RCC 7860 (cell line): ENCODE results near the gene CACYBP.

Source experiments
- DNase-seq: peaks from one replicate; pipeline ENCODE4 v3.0.0-alpha.2; 2015; ENCODE audit warnings: low spot score
- FAIRE-seq: peaks from 2 replicates; lab custom pipeline; 2012; peaks lifted over from hg19 to GRCh38; lab: Jason Lieb, UNC

CACYBP gene

GRCh38 chr1:174999936-175000696 is at the start of gene CACYBP:
TSS of gene CACYBP (plus strand) at chr1:174999947. CDS start at chr1:175000181, 234 bp downstream.
- DNase-seq: peak; percentile 8
- FAIRE-seq: no peak

GRCh38 chr1:174953285-174954072 is 46.3 kb upstream of the CACYBP start:
- FAIRE-seq (no peak), DNase-seq (no peak)

- no peak for DNase-seq
- FAIRE-seq: no peak
Observed at GRCh38 chr1:174954073-174954460, 45.7 kb upstream of the CACYBP start.

GRCh38 chr1:174954671-174955669 is 44.8 kb upstream of the CACYBP start:
- DNase-seq (no peak), FAIRE-seq (no peak)

- DNase-seq: no peak
- no peak for FAIRE-seq
Observed at GRCh38 chr1:174956086-174956485, 43.7 kb upstream of the CACYBP start.

GRCh38 chr1:174956976-174957375 is 42.8 kb upstream of the CACYBP start:
- FAIRE-seq (no peak), DNase-seq (no peak)

- FAIRE-seq: no peak
- DNase-seq: no peak
Observed at GRCh38 chr1:174957829-174958228, 41.9 kb upstream of the CACYBP start.

- FAIRE-seq (no peak), DNase-seq (no peak)
Observed at GRCh38 chr1:174958396-174958795, 41.4 kb upstream of the CACYBP start.

GRCh38 chr1:174960362-174960761 is 39.4 kb upstream of the CACYBP start:
- FAIRE-seq (no peak), DNase-seq (no peak)

- DNase-seq (no peak), FAIRE-seq (no peak)
Observed at GRCh38 chr1:174963529-174964125, 36.1 kb upstream of the CACYBP start.

- no peak for FAIRE-seq
- no peak for DNase-seq
Observed at GRCh38 chr1:174964261-174964971, 35.3 kb upstream of the CACYBP start.

- DNase-seq (no peak), FAIRE-seq (no peak)
Observed at GRCh38 chr1:174964972-174965361, 34.8 kb upstream of the CACYBP start.

GRCh38 chr1:174965362-174966007 is 34.3 kb upstream of the CACYBP start:
- FAIRE-seq (no peak), DNase-seq (no peak)

GRCh38 chr1:174966008-174966572 is 33.7 kb upstream of the CACYBP start:
- FAIRE-seq: no peak
- DNase-seq: no peak

- DNase-seq (no peak), FAIRE-seq (no peak)
Observed at GRCh38 chr1:174967845-174968705, 31.7 kb upstream of the CACYBP start.

GRCh38 chr1:174968750-174969244 is 30.9 kb upstream of the CACYBP start:
- DNase-seq (peak; percentile 73), FAIRE-seq (peak; percentile 92)

GRCh38 chr1:174969977-174970376 is 29.8 kb upstream of the CACYBP start:
- DNase-seq: peak; percentile 20
- peak; percentile 18 for FAIRE-seq

GRCh38 chr1:174971466-174971865 is 28.3 kb upstream of the CACYBP start:
- FAIRE-seq (no peak), DNase-seq (no peak)
